Naive thymus-derived CD4-positive, alpha-beta T cell (primary cell): ENCODE results near the gene LYSMD4. TPM values are rescaled to one million over a fixed set of nuclear protein-coding genes. Genes with fewer than 3 reads are reported as not detected.

Experiments
- ATAC-seq: fragments of 150-1000 bp; cut with Tn5 transposase; 2 replicates; pipeline ENCODE4 v1.10.0; 2021; ENCODE audit warnings: mild to moderate bottlenecking, moderate library complexity
- CTCF ChIA-PET: fragments of 350-600 bp; sonication (Branson Sonifier 250); formaldehyde crosslinking; loops from one replicate; lab custom pipeline; 2021; ENCODE audit warnings: antibody characterized with exemption; lab: Charles Lee
- POLR2A ChIA-PET: fragments of 350-600 bp; sonication (Branson Sonifier 250); formaldehyde crosslinking; loops from one replicate; lab custom pipeline; 2021; ENCODE audit warnings: antibody characterized with exemption, inconsistent platforms; lab: Charles Lee
- DNase-seq, 9 donors: peaks; one replicate each; pipeline versions ENCODE4 v3.0.0 to v3.0.0-alpha.2; 2020 to 2022; ENCODE audit warnings: mixed read lengths in 1 of 9
- H3K27ac ChIP-seq: one replicate; pipeline ENCODE4 v1.7.0; 2013; ENCODE audit warnings: mild to moderate bottlenecking, low read depth, low read length, moderate library complexity
- H3K27me3 ChIP-seq, 2 donors: one replicate each; pipeline ENCODE4 v1.7.0; 2013; ENCODE audit warnings: low read length in 2 of 2, mild to moderate bottlenecking in 2 of 2, moderate library complexity in 2 of 2; ENCODE audit not compliant: control insufficient read depth in 2 of 2, insufficient read depth in 2 of 2
- H3K36me3 ChIP-seq, 3 experiments: 1 replicate in 2 of 3; 2 replicates in 1 of 3; pipeline ENCODE4 v1.7.0; 2013; ENCODE audit warnings: low read length in 3 of 3, mild to moderate bottlenecking in 3 of 3, moderate library complexity in 1 of 3; ENCODE audit not compliant: insufficient read depth in 3 of 3, control insufficient read depth in 2 of 3
- H3K4me1 ChIP-seq, 2 donors: one replicate each; pipeline ENCODE4 v1.7.0; 2013; ENCODE audit warnings: low read length in 2 of 2, mild to moderate bottlenecking in 2 of 2, moderate library complexity in 1 of 2; ENCODE audit not compliant: control insufficient read depth in 2 of 2, insufficient read depth in 2 of 2
- H3K4me3 ChIP-seq: 2 replicates; pipeline ENCODE4 v1.7.0; 2013; ENCODE audit warnings: mild to moderate bottlenecking, low read length
- H3K9me3 ChIP-seq, 3 experiments: 1 replicate in 2 of 3; 2 replicates in 1 of 3; pipeline ENCODE4 v1.7.0; 2013; ENCODE audit warnings: low read length in 3 of 3; ENCODE audit not compliant: control insufficient read depth in 2 of 3
- H3K27ac Mint-ChIP-seq, 9 donors: one replicate each; pipeline ENCODE4 v1.8.0; 2020 to 2022; ENCODE audit warnings: mixed read lengths in 9 of 9, mild to moderate bottlenecking in 8 of 9, moderate library complexity in 5 of 9, inconsistent platforms in 2 of 9
- H3K27me3 Mint-ChIP-seq, 5 donors: one replicate each; pipeline ENCODE4 v1.8.0; 2021 to 2022; ENCODE audit warnings: mixed read lengths in 5 of 5, mild to moderate bottlenecking in 1 of 5
- H3K36me3 Mint-ChIP-seq, 5 donors: one replicate each; pipeline ENCODE4 v1.8.0; 2020 to 2022; ENCODE audit warnings: mixed read lengths in 5 of 5, mild to moderate bottlenecking in 3 of 5, inconsistent platforms in 1 of 5
- H3K4me1 Mint-ChIP-seq, 7 donors: one replicate each; pipeline ENCODE4 v1.8.0; 2020 to 2022; ENCODE audit warnings: mixed read lengths in 7 of 7, mild to moderate bottlenecking in 3 of 7, inconsistent platforms in 1 of 7
- H3K4me3 Mint-ChIP-seq, 10 donors: one replicate each; pipeline ENCODE4 v1.8.0; 2020 to 2022; ENCODE audit warnings: mild to moderate bottlenecking in 10 of 10, mixed read lengths in 10 of 10, moderate library complexity in 6 of 10, inconsistent platforms in 2 of 10
- H3K9me3 Mint-ChIP-seq, 11 donors: one replicate each; pipeline ENCODE4 v1.8.0; 2020 to 2022; ENCODE audit warnings: mixed read lengths in 11 of 11, mild to moderate bottlenecking in 4 of 11, inconsistent platforms in 1 of 11, moderate library complexity in 1 of 11
- intact Hi-C, 2 donors: fragments of 100-400 bp; cut with micrococcal nuclease; formaldehyde crosslinking; loops; one replicate each; pipeline ENCODE4 v1.15.1; 2023
- polyA plus RNA-seq, 2 donors: library from polyadenylated mRNA; unstranded; fragments of 300-500 nt; fragmentation: Illumina TruSeq; gene quantifications; one replicate each; pipeline ENCODE4 v1.2.3, GENCODE V29; 2021
- total RNA-seq, 6 experiments: library from RNA in 5 of 6; stranded (reverse) in 5 of 6; gene quantifications; 1 replicate in 5 of 6; 2 replicates in 1 of 6; pipeline ENCODE4 v1.2.3 and lab custom pipeline; 2021 to 2026

LYSMD4 gene
- total and polyA plus RNA-seq, 7 experiments from 2014 or later, result 7.9 to 22.4 (median 14.8) TPM

DNA sequence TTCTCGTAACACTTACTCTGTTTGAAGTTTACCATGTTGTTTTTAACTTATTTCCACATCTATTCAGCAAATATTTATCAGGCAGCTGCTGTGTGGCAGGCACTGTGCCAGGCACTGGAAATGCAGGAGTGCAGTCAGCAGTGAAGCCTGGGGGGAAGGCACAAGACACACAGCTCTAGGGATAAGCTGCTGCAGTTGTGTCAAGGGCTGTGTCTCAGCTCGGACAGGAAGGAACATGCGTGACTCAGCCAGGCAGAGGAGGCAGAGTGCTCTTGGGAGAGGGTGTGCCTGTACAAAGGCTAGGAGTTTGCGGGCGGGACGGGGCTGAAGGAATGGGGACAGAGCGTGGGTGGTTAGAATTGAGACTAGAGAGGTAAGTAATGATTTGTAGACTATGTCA is 24.7 kb downstream of the LYSMD4 start:
- Histone ChIP-seq H3K9me3 (no peaks in the 10 kb centered on the region), H3K4me3 (no peak overlapping the region), H3K27me3 (no peaks in the 10 kb centered on the region), H3K4me1 (peaks cover 0 to 39% of the 10 kb centered on the region in 2 donors), H3K36me3 (peaks cover 3 to 28% (median 9%) of the 10 kb centered on the region in 3 experiments), H3K27ac (no peak overlapping the region)
- peak overlapping the region in 8 of 9 donors; percentile 24 to 96 (median 78) for H3K27ac Mint-ChIP-seq
- H3K4me1 Mint-ChIP-seq, result peaks cover 30 to 52% (median 45%) of the 10 kb centered on the region in 7 donors
- H3K36me3 Mint-ChIP-seq, result peaks cover 10 to 39% (median 18%) of the 10 kb centered on the region in 5 donors
- intact Hi-C loops, result loop anchor here in 1 of 2 donors (10.0 kb wide), 1 partner anchor 604 kb away; the partner anchor contains the start of gene SYNM
- peak overlapping the region in 8 of 10 donors; percentile 6 to 85 (median 52) for H3K4me3 Mint-ChIP-seq
- H3K9me3 Mint-ChIP-seq, result no peaks in the 10 kb centered on the region
- no peaks in the 10 kb centered on the region for H3K27me3 Mint-ChIP-seq
- ChIA-PET POLR2A (interaction anchor here (2.9 kb wide), 1 partner anchor 144 kb away, joined by 8 read pairs; the partner anchor contains the start of gene MEF2A), CTCF (interaction anchor here (1.0 to 2.1 kb wide), 5 partner anchors 12 to 422 kb away, joined by 3 to 10 read pairs (median 5); no protein-coding TSS in a partner anchor)
- DNase-seq (no peak), ATAC-seq (no peak)

DNA sequence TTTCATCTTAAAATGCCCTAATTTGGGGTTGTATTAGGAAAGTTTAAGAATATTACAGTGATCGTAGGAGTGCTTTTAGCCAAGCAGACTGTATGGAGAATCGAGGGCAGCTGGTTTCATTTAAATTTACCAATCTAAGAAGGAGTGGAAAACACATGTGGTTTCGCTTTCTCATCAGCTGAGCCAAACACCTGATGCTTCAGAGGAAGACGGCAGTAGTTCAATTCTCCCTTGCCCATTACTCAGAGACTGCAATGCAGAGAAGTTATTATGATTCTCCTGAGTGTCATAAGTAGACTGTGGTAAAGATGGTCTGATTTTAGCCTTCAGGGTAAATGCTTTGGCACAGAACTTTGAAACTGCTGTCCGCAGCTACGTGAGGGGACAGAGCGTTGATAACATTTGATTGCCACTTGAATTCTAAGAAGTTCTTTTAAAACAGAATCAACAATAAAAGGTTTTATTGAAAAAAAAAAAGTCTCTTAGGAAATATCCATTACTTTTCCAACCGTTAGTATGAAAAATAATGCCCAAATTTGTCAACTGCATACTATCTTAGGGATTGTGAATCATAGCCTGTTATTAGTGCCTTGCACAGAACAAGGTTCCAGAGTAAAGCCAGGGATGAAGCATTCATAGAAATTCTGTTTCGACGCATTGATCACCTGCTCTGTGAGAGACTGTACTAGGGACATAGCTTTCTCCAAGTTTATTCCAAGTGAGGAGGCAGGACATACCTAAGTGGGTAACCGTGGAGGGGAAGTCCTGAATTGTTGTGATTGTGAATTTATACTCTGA is 25.6 kb downstream of the LYSMD4 start:
- H3K4me3 ChIP-seq, result peak overlapping the region; percentile 43

DNA sequence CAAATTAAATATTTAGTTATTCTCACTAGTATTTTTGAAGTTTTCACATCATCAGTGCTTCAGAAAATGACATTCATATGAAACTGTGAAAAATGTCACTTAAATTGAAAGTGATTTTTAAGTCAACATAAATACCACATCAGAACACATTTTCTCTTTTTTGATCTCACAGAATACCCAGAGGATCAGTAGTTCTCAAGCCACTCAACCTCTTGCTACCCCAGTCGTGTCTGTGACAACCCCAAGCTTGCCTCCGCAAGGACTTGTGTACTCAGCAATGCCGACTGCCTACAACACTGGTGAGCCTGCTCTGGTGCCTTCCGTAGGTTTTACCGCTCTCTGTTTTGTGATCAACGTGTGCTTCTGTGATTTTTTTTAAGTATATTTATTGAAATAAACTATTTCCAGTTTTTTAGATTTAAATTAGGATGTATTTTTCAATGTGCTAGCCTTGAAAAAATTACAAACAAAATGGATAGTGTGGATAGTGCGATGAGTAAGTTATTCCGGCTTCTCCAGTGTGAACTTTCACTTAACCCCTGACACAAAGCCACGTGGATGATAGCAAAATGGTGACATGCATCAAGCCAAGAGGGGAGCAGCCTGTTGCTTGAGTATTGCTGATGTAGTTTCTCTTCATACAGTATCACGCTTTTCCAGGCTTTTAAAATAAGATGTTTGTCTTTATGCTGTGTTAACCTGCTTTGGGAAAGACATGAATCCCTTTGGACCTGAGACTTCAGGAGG is 26.5 kb downstream of the LYSMD4 start:
- no peaks in the 10 kb centered on the region for H3K9me3 Mint-ChIP-seq
- CTCF ChIA-PET, result interaction anchor here (1.2 to 2.1 kb wide), 5 partner anchors 23 to 434 kb away, joined by 3 to 10 read pairs (median 5); no protein-coding TSS in a partner anchor
- peak overlapping the region; percentile 59 for H3K27ac ChIP-seq
- H3K4me3 ChIP-seq, result peak overlapping the region; percentile 43
- DNase-seq, result peak in 7 of 9 donors; percentile 38 to 66 (median 44)
- POLR2A ChIA-PET, result interaction anchor here (0.7 to 2.9 kb wide), 5 partner anchors 14 to 1589 kb away, joined by 3 to 8 read pairs (median 3); partner anchors contain the start of genes LYSMD4 and MEF2A
- peak; percentile 48 for ATAC-seq
- peak overlapping the region; percentile 74 to 87 (median 82) for H3K4me3 Mint-ChIP-seq
- peaks cover 5 to 23% (median 14%) of the 10 kb centered on the region in 5 donors for H3K36me3 Mint-ChIP-seq
- H3K4me1 ChIP-seq, result peaks cover 0 to 43% of the 10 kb centered on the region in 2 donors
- peak overlapping the region; percentile 70 to 96 (median 89) for H3K27ac Mint-ChIP-seq
- peaks cover 3 to 14% (median 5%) of the 10 kb centered on the region in 3 experiments for H3K36me3 ChIP-seq
- no peaks in the 10 kb centered on the region for H3K9me3 ChIP-seq
- intact Hi-C loops, result loop anchor here (1.0 to 10.0 kb wide), 3 partner anchors 14 to 602 kb away; partner anchors contain the start of genes LYSMD4 (in 1 of the 2) and SYNM (in 1 of the 2)
- H3K27me3 Mint-ChIP-seq, result no peaks in the 10 kb centered on the region
- H3K4me1 Mint-ChIP-seq, result peaks cover 28 to 65% (median 54%) of the 10 kb centered on the region in 7 donors
- no peaks in the 10 kb centered on the region for H3K27me3 ChIP-seq

More for the DNA sequence above, 25.6 kb downstream of the LYSMD4 start:
- ATAC-seq (no peak), DNase-seq (peak in 5 of 9 donors; percentile 37 to 67 (median 48))
- Mint-ChIP-seq H3K9me3 (no peaks in the 10 kb centered on the region), H3K27ac (peak overlapping the region; percentile 70 to 96 (median 89)), H3K4me3 (peak overlapping the region; percentile 74 to 87 (median 82)), H3K4me1 (peaks cover 30 to 61% (median 52%) of the 10 kb centered on the region in 7 donors), H3K27me3 (no peaks in the 10 kb centered on the region), H3K36me3 (peaks cover 10 to 32% (median 14%) of the 10 kb centered on the region in 5 donors)
- H3K9me3 ChIP-seq, result no peaks in the 10 kb centered on the region
- intact Hi-C loops, result loop anchor here (1.0 to 10.0 kb wide), 3 partner anchors 13 to 603 kb away; partner anchors contain the start of genes LYSMD4 (in 1 of the 2) and SYNM (in 1 of the 2)
- H3K27me3 ChIP-seq, result no peaks in the 10 kb centered on the region
- H3K36me3 ChIP-seq, result peaks cover 3 to 24% (median 5%) of the 10 kb centered on the region in 3 experiments
- peak overlapping the region; percentile 59 for H3K27ac ChIP-seq
- ChIA-PET CTCF (interaction anchor here (0.6 to 2.1 kb wide), 10 partner anchors 11 to 435 kb away, joined by 3 to 10 read pairs (median 4); no protein-coding TSS in a partner anchor), POLR2A (interaction anchor here (0.6 to 2.9 kb wide), 7 partner anchors 13 to 1588 kb away, joined by 3 to 8 read pairs (median 3); partner anchors contain the start of genes LYSMD4 and MEF2A)
- peaks cover 0 to 43% of the 10 kb centered on the region in 2 donors for H3K4me1 ChIP-seq

DNA sequence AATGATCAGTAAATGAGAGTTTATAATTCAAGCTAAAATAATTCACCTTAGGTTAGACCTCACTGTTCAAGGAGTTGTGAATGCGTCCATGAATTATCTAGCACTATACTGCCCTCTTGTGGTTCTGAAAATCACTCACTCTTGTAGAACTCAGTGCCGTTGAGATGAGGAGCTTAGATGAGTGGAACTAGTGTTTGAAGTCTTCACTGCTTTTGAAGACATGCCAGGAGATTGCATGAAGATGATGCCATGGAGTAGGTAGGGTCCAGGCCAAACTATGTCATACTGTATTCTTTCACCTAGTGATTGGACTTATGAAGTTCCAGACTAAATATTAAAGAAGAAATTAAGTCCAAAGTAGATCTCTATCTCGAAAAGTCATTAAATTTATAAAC is 28.8 kb downstream of the LYSMD4 start:
- no peaks in the 10 kb centered on the region for H3K36me3 ChIP-seq
- H3K4me1 ChIP-seq, result peaks cover 0 to 43% of the 10 kb centered on the region in 2 donors
- H3K4me3 Mint-ChIP-seq, result no peak overlapping the region
- DNase-seq, result peak in 7 of 9 donors; percentile 62 to 81 (median 76)
- peak overlapping the region in 8 of 9 donors; percentile 4 to 91 (median 16) for H3K27ac Mint-ChIP-seq
- H3K9me3 ChIP-seq, result no peaks in the 10 kb centered on the region
- POLR2A ChIA-PET, result interaction anchor here (0.6 to 2.0 kb wide), 16 partner anchors 9 to 453 kb away, joined by 3 to 13 read pairs (median 4); partner anchors contain the start of genes LRRC28, LYSMD4 and MEF2A
- H3K4me1 Mint-ChIP-seq, result peaks cover 24 to 69% (median 54%) of the 10 kb centered on the region in 7 donors
- CTCF ChIA-PET, result interaction anchor here (0.6 to 2.7 kb wide), 50 partner anchors 14 to 892 kb away, joined by 3 to 51 read pairs (median 4); partner anchors contain the start of gene LYSMD4
- no peaks in the 10 kb centered on the region for H3K27me3 ChIP-seq
- peaks cover 5 to 11% (median 9%) of the 10 kb centered on the region in 5 donors for H3K36me3 Mint-ChIP-seq
- H3K27ac ChIP-seq, result no peak overlapping the region
- peak; percentile 92 for ATAC-seq
- H3K4me3 ChIP-seq, result no peak overlapping the region
- H3K9me3 Mint-ChIP-seq, result no peaks in the 10 kb centered on the region
- intact Hi-C loops, result loop anchor here (1.0 to 10.0 kb wide), 14 partner anchors 29 to 604 kb away; partner anchors contain the start of genes LYSMD4 (in 1 of the 2), MEF2A (in 1 of the 2) and SYNM (in 1 of the 2)
- no peaks in the 10 kb centered on the region for H3K27me3 Mint-ChIP-seq

DNA sequence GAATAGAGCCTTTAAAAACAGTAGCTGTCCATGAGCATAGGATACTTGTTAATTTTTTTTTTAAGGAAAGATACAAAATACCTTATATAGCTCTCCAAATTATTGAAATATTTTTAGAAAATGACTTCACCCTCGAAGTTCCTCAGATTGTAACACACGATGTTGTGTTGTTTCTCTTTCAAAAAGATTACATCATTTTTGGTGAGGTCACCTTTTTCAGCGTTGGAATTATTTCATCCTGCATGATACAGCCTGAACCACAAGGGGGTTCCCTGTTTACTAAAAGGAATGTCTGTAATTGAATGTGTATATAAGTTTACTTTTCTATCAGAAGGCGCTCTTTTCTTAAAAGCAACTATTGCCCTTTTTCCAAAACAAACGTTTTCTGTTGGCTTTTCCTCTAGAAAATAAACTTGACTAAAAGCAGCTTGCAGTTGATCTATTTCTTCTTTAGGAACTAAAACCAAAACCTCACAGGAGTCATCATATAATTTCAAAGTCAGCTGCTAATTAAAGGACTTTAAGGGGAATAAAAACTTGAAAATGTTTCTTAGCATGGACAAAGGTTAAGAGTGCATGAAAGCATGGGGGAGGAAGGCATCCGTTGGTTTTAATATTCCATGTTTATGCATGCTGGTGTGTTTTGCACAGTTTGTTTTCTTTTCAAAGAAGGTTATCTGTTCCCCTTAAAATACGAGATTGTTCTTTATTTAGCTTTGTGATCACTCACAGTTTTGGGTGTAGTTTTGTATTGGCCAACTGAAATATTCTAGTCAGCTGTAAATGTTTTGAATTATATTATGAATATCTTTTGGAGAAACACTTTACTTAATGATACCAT is 29.4 kb downstream of the LYSMD4 start:
- H3K27ac ChIP-seq, result peak overlapping the region; percentile 56

More for the DNA sequence above, 29.4 kb downstream of the LYSMD4 start:
- Histone ChIP-seq H3K4me1 (peaks cover 0 to 42% of the 10 kb centered on the region in 2 donors), H3K36me3 (no peaks in the 10 kb centered on the region), H3K4me3 (no peak overlapping the region), H3K9me3 (no peaks in the 10 kb centered on the region), H3K27me3 (no peaks in the 10 kb centered on the region)
- ChIA-PET CTCF (interaction anchor here (0.6 to 2.7 kb wide), 53 partner anchors 14 to 893 kb away, joined by 3 to 51 read pairs (median 4); partner anchors contain the start of gene LYSMD4), POLR2A (interaction anchor here (0.6 to 2.0 kb wide), 15 partner anchors 9 to 453 kb away, joined by 3 to 13 read pairs (median 4); partner anchors contain the start of genes LRRC28, LYSMD4 and MEF2A)
- intact Hi-C loops, result loop anchor here (1.0 to 10.0 kb wide), 14 partner anchors 29 to 604 kb away; partner anchors contain the start of genes LYSMD4 (in 1 of the 2), MEF2A (in 1 of the 2) and SYNM (in 1 of the 2)
- Mint-ChIP-seq H3K4me3 (peak overlapping the region in 3 of 10 donors; percentile 6 to 15 (median 14)), H3K9me3 (no peaks in the 10 kb centered on the region), H3K4me1 (peaks cover 20 to 64% (median 48%) of the 10 kb centered on the region in 7 donors), H3K36me3 (peaks cover 0 to 10% (median 5%) of the 10 kb centered on the region in 5 donors), H3K27me3 (no peaks in the 10 kb centered on the region), H3K27ac (peak overlapping the region in 7 of 9 donors; percentile 19 to 91 (median 64))
- ATAC-seq (peak; percentile 78), DNase-seq (peak in 5 of 9 donors; percentile 21 to 73 (median 34))
